Measurements from ENCODE around the gene FYN. TPM values are rescaled to one million over a fixed set of nuclear protein-coding genes. Genes with fewer than 3 reads are reported as not detected.
"Not testable (repeated sequence)": the region's sequence is repeated elsewhere in the genome, so short reads cannot be mapped to it uniquely, and the experiment has no call there.

The FYN gene
- total RNA-seq, 4 donors from 2014 or later, result 143 to 219 (median 165) TPM

- WGBS, 2 donors, result 18 to 23% methylated on average over 2 of the region's 2 CpGs
- H3K27ac ChIP-seq, result peak overlapping the region in 1 of 4 donors; percentile 74
Observed at GRCh38 chr6:111791415-111791814, 81.8 kb downstream of the FYN start.

DNA sequence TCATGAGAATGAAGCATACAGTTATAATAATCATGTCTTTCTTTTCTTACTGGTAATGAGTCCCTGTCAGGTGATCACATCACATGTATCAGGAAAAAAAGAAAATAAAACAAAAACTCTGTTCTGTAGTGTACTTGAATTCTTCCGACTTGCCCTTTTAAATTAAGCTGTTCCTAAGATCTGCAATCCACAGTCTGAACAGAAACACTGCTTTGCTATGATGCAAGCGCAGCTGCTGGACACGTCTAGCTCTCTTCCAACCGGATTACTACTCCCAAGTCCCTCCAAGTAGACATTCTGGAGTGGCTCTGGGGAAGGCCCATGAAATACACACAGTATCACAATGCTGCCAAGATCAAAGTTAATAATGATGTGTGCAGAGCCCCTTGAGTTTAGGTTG, 83.7 kb downstream of the FYN start:
- peaks cover 0 to 66% (median 29%) of the 10 kb centered on the region in 4 donors for H3K4me1 ChIP-seq
- no peak overlapping the region for H3K4me3 ChIP-seq
- TF ChIP-seq POLR2A (IDR thresholded peaks at IDR 0.05) (no peak), CTCF (IDR thresholded peaks at IDR 0.05) (no peak), EP300 (IDR thresholded peaks at IDR 0.05) (peak in 1 of 2 donors; percentile 47)
- peak in 1 of 2 donors; percentile 45 for DNase-seq (ENCODE audit: low spot score in 2 of 2)
- no peaks in the 10 kb centered on the region for H3K36me3 ChIP-seq
- WGBS, 2 donors, result 41% methylated on average over 4 of the region's 4 CpGs
- no peaks in the 10 kb centered on the region for H3K9me3 ChIP-seq
- H3K27ac ChIP-seq, result peak overlapping the region; percentile 56 to 85 (median 67)
- no peaks in the 10 kb centered on the region for H3K27me3 ChIP-seq

More at GRCh38 chr6:111791415-111791814, 81.8 kb downstream of the FYN start:
- H3K4me3 ChIP-seq, result no peak overlapping the region
- no peak for TF ChIP-seq POLR2A (IDR thresholded peaks at IDR 0.05)
- no peak for TF ChIP-seq EP300 (IDR thresholded peaks at IDR 0.05)
- TF ChIP-seq CTCF (IDR thresholded peaks at IDR 0.05), result no peak
- H3K4me1 ChIP-seq, result peaks cover 0 to 66% (median 28%) of the 10 kb centered on the region in 4 donors
- H3K27me3 ChIP-seq, result no peaks in the 10 kb centered on the region
- DNase-seq (ENCODE audit: low spot score in 2 of 2), result no peak
- H3K9me3 ChIP-seq, result no peaks in the 10 kb centered on the region
- no peaks in the 10 kb centered on the region for H3K36me3 ChIP-seq

DNA sequence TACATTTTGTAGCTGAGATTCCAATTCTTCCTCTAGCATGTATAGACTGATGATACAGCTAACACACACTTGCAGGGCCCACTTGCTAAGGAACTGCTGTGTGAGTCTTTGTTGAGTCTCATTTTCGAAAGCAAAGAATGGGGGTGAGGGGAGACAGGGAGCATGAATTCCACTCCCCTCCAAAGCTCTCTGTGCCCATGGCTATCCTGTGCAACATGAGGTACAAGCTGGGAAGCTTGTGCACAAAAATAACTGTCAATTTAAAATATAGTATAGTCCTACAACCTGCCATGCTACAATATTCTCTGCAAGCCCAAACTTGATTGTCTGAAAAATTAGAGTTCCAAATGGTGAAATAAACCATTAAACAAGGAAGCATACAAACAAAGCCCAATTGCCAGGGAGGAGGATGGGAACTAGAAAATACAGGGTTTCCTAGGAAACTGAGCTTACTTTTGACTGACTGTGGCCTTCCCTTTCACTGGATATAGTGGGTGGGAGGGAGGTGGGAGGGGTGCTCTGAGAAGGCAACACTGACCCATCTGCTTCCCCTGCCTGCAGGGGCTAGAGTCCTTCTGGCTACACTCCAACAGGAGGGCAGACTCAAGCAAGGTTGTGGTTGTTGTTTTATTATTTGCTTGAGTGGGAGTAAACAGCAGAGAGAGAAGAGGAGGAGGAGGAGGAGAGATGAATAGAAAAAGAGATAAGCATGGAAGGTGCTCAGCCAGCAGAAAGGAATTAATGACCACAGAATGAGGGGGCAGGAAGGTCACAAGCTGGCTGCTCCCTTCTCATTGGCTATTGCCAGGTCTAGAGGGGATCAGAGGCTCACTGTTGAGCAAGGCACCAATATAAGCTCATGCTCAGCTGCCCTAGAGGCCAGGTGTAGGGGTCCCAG, 84.6 kb downstream of the FYN start:
- DNase-seq (ENCODE audit: low spot score in 2 of 2), result no peak
- Histone ChIP-seq H3K27ac (peak overlapping the region; percentile 56 to 85 (median 67)), H3K4me1 (peaks cover 0 to 66% (median 38%) of the 10 kb centered on the region in 4 donors), H3K36me3 (no peaks in the 10 kb centered on the region), H3K4me3 (no peak overlapping the region), H3K27me3 (no peaks in the 10 kb centered on the region), H3K9me3 (no peaks in the 10 kb centered on the region)
- TF ChIP-seq EP300 (IDR thresholded peaks at IDR 0.05) (no peak), CTCF (IDR thresholded peaks at IDR 0.05) (no peak), POLR2A (IDR thresholded peaks at IDR 0.05) (no peak)
- WGBS, 2 donors, result 50 to 59% methylated on average over 1 of the region's 1 CpG

DNA sequence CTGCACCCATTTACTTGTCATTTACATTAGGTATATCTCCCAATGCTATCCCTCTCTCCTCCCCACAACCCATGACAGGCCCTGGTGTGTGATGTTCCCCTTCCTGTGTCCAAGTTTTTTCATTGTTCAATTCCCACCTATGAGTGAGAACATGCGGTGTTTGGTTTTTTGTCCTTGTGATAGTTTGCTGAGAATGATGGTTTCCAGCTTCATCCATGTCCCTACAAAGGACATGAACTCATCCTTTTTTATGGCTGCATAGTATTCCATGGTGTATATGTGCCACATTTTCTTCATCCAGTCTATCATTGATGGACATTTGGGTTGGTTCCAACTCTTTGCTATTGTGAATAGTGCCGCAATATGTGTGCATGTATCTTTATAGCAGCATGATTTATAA, 87.1 kb downstream of the FYN start:
- peaks cover 0 to 74% (median 41%) of the 10 kb centered on the region in 4 donors for H3K4me1 ChIP-seq
- not testable (repeated sequence) for H3K27me3 ChIP-seq; H3K4me3 ChIP-seq; H3K27ac ChIP-seq; DNase-seq (ENCODE audit: low spot score in 2 of 2); H3K9me3 ChIP-seq; H3K36me3 ChIP-seq
- 96 to 100% methylated on average over 2 of the region's 2 CpGs for WGBS, 2 donors

DNA sequence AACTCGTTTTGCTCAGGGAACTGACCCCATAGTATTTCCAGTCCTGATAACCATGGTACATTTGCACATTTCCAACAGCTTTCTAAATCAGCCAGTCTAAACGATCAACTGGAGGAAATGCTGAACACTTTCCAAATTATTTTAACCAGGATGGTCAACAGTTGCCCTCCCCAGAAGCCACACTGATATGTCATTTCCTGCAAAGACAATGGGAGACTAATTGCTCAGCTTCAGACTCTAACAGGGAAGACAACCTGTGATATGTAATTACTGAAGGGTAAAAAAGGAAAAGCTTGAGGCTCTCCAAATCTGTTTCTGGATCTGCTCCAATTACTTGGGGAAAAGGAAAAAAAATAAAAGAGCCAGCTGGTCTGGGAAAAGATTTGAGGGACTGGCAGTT, 88.8 kb downstream of the FYN start:
- 28 to 33% methylated on average over 2 of the region's 2 CpGs for WGBS, 2 donors
- Histone ChIP-seq H3K4me1 (peaks cover 0 to 68% (median 32%) of the 10 kb centered on the region in 4 donors), H3K4me3 (no peak overlapping the region), H3K36me3 (no peaks in the 10 kb centered on the region), H3K27ac (peak overlapping the region in 1 of 4 donors; percentile 37), H3K9me3 (no peaks in the 10 kb centered on the region), H3K27me3 (no peaks in the 10 kb centered on the region)
- DNase-seq (ENCODE audit: low spot score in 2 of 2), result no peak
- TF ChIP-seq CTCF (IDR thresholded peaks at IDR 0.05) (no peak), EP300 (IDR thresholded peaks at IDR 0.05) (peak in 1 of 2 donors; percentile 46), POLR2A (IDR thresholded peaks at IDR 0.05) (no peak)

Measured in tibial nerve (tissue), 4 donors.